Stimulated activated CD4-positive, alpha-beta T cell treated with anti-CD3 and anti-CD28 coated beads, Interleukin-15, amount 100 ng/mL, for 1 hour (primary cell): ENCODE measurements around the gene S100A12.

Source experiments
- DNase-seq, 2 donors: peaks; one replicate each; pipeline ENCODE4 v3.0.0-alpha.2; 2020; ENCODE audit warnings: low read depth in 1 of 2, low spot score in 1 of 2

S100A12 gene

DNA sequence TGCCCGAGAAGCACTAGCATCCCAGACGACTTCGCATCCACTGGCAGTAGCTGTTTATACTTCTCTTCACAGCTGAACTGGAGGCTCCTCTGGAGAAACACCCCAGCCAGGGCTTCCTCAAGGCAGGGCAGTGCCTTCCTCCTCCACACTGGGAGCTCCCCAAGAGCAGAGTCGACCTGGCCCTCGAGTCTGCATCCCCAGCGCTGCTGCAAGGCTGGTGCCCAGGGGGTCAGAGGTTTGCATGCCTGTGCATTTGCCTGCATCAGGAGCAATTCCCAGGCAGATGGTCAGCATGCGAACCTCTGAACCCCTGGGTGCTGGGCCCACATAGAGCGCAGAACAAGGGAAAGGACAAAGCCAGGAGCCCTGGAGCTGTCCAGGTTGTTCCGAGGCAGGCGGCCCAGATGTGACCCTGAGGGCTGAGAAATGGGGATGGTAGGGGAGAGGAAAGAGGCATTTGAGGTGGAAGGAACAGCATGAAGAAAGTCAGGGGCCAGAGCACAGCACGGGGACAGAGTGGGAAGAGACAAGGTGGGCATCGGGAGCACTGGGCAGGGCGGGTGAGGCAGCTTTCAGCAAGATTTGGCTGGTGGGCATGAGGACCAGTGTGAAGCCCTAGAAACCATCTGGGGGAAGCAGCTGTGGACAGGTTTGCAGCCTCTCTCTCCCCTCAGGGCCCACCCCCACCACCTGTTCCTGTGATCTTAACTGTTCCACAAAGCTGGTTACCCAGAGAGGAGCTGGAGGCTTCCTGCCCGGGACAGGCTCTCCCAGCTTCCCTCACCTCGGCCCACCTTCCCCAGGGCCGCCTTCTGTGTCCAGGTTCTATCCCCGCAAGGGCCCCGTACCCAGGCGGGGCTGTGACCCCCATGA is 21.9 kb upstream of the S100A12 start:
- DNase-seq: no peak

- no peak for DNase-seq
Observed at GRCh38 chr1:153396461-153396860, 21.0 kb upstream of the S100A12 start.

GRCh38 chr1:153395776-153396175 is 20.4 kb upstream of the S100A12 start:
- DNase-seq: no peak

GRCh38 chr1:153395136-153395685 is 19.8 kb upstream of the S100A12 start:
- DNase-seq: no peak

- no peak for DNase-seq
Observed at GRCh38 chr1:153394391-153394790, 19.0 kb upstream of the S100A12 start.

- no peak for DNase-seq
Observed at GRCh38 chr1:153393926-153394325, 18.5 kb upstream of the S100A12 start.

DNA sequence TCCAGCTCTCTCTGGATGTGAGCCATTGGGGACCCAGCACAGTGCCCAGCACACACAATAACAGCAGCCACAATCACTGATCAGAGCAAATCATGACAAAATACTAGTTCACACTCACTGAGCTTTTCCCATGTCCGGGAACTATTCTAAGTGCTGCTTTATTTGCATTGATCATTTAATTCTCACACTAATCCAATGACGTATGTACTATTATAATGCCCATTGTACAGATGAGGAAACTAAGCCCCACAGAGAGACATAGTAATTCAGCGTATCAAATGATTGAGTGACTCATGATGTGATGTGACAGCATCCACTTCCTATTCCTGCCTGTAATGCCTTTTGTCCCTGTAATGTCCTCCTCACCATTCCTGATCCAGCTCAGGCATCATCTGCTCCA is 17.4 kb upstream of the S100A12 start:
- DNase-seq: no peak

GRCh38 chr1:153392258-153392657 is 16.8 kb upstream of the S100A12 start:
- DNase-seq: no peak

- DNase-seq: no peak
Observed at GRCh38 chr1:153390938-153391710, 15.7 kb upstream of the S100A12 start, which contains the start of gene S100A8. TSS of gene S100A8 (minus strand) at chr1:153391073. CDS start at chr1:153390535, 538 bp downstream.

DNA sequence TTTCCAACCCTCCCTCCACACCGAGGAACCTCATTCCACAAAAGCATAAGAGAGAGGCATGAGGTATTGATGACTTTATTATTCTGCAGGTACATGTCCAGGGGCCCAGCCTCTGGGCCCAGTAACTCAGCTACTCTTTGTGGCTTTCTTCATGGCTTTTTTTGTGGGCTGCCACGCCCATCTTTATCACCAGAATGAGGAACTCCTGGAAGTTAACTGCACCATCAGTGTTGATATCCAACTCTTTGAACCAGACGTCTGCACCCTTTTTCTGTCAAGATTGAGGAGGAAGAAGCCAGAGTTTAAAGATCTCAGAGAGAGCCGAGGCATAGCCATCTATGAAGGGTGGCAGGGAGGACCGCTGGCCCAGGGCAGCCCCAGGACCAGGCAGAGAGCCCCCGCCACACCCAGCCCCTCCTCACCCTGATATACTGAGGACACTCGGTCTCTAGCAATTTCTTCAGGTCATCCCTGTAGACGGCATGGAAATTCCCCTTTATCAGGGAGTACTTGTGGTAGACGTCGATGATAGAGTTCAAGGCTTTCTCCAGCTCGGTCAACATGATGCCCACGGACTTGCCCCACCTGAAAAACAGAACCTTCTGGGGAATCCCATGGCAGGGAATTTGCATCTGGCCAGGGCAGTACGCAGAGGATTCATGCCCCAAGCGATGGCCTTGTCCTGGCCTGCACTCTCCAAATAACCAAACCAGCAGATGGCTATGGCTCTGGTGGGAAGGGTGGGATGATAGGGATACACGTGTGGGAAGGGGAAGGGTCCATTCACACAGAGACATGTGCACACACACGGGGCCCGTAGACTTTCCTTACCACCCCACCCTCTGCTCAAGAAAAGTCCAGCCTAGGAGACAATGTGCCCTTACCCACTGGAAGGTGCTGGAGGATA is 14.8 kb upstream of the S100A12 start:
- DNase-seq: no peak

GRCh38 chr1:153389401-153389800 is 14.0 kb upstream of the S100A12 start:
- DNase-seq: no peak

GRCh38 chr1:153387785-153388184 is 12.4 kb upstream of the S100A12 start:
- no peak for DNase-seq

- no peak for DNase-seq
Observed at GRCh38 chr1:153387001-153387400, 11.6 kb upstream of the S100A12 start.

DNA sequence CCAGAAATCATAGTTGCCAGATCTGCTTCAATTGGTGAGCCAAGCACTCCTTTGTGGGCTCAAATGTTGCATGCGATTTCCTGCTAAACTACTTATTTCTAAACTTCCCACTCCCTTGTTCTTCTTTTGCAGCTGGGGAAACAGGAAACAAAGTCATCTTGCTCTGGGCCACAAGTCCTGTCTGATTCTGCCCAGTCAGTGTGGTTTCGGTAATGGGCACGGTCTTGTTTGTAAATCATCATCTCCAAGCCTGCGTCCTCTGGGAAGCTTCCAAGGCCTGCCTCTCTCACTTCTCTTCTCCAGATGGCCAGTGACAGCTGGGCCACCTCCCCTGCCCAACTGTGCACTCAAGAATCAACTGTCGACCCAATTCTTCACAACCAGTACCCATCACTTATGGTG is 11.1 kb upstream of the S100A12 start:
- DNase-seq: no peak

DNA sequence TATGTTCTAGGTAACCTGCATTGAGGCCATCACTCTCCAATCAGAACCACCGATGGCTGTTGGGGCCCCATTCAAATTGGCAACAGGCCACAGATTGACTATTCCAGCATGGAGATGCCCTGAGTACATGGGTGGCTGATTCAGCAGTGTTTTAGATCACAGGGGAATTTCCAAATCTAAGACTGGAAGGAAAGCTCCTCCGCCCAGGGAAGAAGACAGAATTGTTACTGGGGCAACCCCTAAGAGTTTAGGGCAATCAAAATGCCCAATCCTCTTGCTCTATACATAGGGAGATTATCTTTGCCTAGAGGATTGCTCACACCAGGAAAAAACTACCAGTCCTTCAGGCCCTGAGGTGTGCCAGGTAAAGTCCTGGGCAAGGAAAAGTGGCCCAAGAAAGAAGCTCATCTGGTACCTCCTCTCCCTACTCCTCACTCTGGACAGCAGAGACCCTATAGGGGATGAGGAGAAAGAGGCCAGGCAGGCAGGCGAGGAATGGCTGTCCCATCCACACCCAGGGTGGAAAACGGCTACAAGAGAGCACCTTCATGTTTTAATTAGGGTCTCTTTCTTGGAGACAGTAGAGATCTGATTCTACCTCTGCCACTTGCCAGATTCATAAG is 9.6 kb upstream of the S100A12 start:
- no peak for DNase-seq

DNA sequence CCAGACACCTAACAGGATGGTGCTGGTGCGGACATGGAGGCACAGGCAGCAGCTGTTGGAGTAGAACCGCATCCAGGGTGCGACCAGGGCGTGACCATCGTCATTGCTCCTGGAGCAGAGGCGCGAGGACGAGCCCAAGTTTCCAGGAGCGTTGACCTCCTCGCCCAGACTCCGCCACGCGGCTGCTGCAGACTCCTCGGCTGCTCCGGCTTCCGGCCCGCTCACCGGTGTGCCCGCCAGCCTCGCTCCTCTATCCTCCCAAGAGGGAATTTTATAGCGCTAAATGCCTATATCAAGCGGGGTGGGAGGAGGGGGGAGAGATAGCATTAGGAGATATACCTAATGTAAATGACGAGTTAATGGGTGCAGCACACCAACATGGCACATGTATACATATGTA is 5.3 kb upstream of the S100A12 start:
- no peak for DNase-seq

DNA sequence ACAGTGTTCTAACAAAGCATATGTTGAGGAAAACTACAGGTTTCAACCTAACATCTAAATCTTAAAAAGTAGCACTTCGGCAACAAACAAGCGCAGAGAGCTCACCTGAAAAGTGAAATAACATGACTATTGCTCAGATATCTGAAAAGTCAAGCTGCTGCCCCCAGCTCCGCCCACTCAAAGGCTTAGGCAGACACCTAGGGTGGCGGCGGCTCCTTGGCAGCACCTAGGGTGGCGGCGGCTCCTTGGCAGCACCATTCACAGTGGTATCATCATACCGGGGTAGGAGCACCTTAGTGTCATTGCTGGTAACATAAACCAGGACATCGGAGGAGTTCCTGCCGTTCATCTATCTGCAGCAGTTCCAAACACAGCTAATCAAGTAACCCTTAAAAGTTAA is 4.2 kb upstream of the S100A12 start:
- DNase-seq: no peak

DNA sequence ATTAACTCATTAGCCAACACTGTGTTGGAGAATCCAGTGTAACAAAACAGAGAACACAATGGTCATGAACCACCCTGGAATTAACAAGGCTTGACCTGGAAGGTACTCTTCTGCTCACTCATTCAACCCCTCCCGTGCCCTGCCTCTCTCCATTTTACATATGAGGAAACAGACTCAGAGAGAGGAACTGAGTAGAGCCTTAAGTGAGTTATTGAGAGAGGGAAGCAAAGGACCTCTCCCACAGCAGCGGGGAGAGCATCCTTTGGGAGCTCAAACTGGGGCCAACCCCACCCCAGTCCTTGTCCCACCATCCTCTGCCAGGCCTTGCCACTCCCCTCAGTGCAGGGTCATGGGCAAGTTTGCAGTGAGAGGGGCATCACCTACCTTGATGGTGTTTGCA is 1.4 kb downstream of the S100A12 start:
- no peak for DNase-seq

GRCh38 chr1:153372571-153372970 is 2.9 kb downstream of the S100A12 start:
- DNase-seq: no peak

GRCh38 chr1:153371231-153371630 is 4.2 kb downstream of the S100A12 start:
- DNase-seq: no peak
